Panc1 (cell line): ENCODE results near the gene CPNE4. TPM values are rescaled to one million over a fixed set of nuclear protein-coding genes. Genes with fewer than 3 reads are reported as not detected.

Source experiments
- ATAC-seq: fragments of 200-7000 bp; cut with Tn5 transposase; 2 replicates; pipeline ENCODE4 v1.9.1; 2020; ENCODE audit warnings: mild to moderate bottlenecking, moderate library complexity
- BruUV-seq: library from RNA; stranded (reverse); fragments of 400-500 nt; replicated peaks from 2 replicates; lab custom pipeline; 2021; lab: Mats Ljungman, UMichigan
- CTCF ChIA-PET: fragments of 300-600 bp; sonication (Branson Sonifier 250); formaldehyde crosslinking; loops from one replicate; lab custom pipeline; 2022; ENCODE audit warnings: antibody characterized with exemption; lab: Charles Lee
- POLR2A ChIA-PET: fragments of 300-600 bp; sonication (Branson Sonifier 250); formaldehyde crosslinking; loops from one replicate; lab custom pipeline; 2022; ENCODE audit warnings: antibody characterized with exemption; lab: Charles Lee
- DNase-seq: peaks from one replicate; pipeline ENCODE4 v3.0.0-alpha.2; 2010; ENCODE audit warnings: low read depth, low spot score
- H3K27ac ChIP-seq: 2 replicates; pipeline ENCODE4 v1.5.1; 2011; ENCODE audit warnings: mild to moderate bottlenecking, low read length, inconsistent platforms
- H3K27me3 ChIP-seq: fragments of 200-500 bp; sonication (Bioruptor generic); 2 replicates; pipeline ENCODE4 v1.6.0; 2014; ENCODE audit warnings: low read length, inconsistent platforms; ENCODE audit not compliant: control insufficient read depth, insufficient read depth
- H3K36me3 ChIP-seq: fragments of 200-500 bp; sonication (Bioruptor generic); 2 replicates; pipeline ENCODE4 v1.5.1; 2014; ENCODE audit warnings: inconsistent platforms, mild to moderate bottlenecking, low read length, moderate library complexity; ENCODE audit not compliant: control insufficient read depth, insufficient read depth
- H3K4me1 ChIP-seq: 2 replicates; pipeline ENCODE4 v1.5.1; 2011; ENCODE audit warnings: inconsistent platforms, mild to moderate bottlenecking, low read length, moderate library complexity; ENCODE audit not compliant: control insufficient read depth, insufficient read depth
- H3K4me3 ChIP-seq, 2 experiments: 2 replicates each; pipeline ENCODE4 v1.5.1; 2011 to 2012; ENCODE audit warnings: low read depth in 2 of 2, low read length in 2 of 2, mild to moderate bottlenecking in 2 of 2, inconsistent platforms in 1 of 2, moderate library complexity in 1 of 2
- H3K9me3 ChIP-seq: fragments of 200-500 bp; sonication (Bioruptor generic); 2 replicates; pipeline ENCODE4 v1.5.1; 2014; ENCODE audit warnings: low read depth, mild to moderate bottlenecking, inconsistent platforms, low read length, moderate library complexity; ENCODE audit not compliant: control insufficient read depth, insufficient read depth
- CTCF ChIP-seq: fragments of 450-650 bp; IDR thresholded peaks from 2 replicates; pipeline ENCODE4 v1.5.1; 2017; ENCODE audit warnings: mild to moderate bottlenecking
- POLR2AphosphoS5 ChIP-seq: IDR thresholded peaks from 2 replicates; pipeline ENCODE4 v1.6.1; 2012; ENCODE audit warnings: mild to moderate bottlenecking, low read depth, low read length, moderate library complexity
- SIN3A ChIP-seq: IDR thresholded peaks from 2 replicates; pipeline ENCODE4 v1.6.1; 2012; ENCODE audit warnings: low read depth, mild to moderate bottlenecking, low read length, moderate library complexity, borderline replicate concordance; ENCODE audit not compliant: insufficient read depth
- TCF7L2 ChIP-seq: IDR thresholded peaks from 2 replicates; pipeline ENCODE4 v1.6.1; 2011; ENCODE audit warnings: mild to moderate bottlenecking, low read depth, low read length, inconsistent platforms
- in situ Hi-C: cut with HindIII; loops from 2 replicates; pipeline ENCODE4 v1.10.0; 2016; ENCODE audit warnings: low sequenced_read_pairs, low pct_unique_long_range_greater_than_20kb
- intact Hi-C: fragments of 100-400 bp; cut with micrococcal nuclease; formaldehyde crosslinking; loops from one replicate; pipeline ENCODE4 v1.10.0; 2022; ENCODE audit not compliant: unreplicated experiment
- total RNA-seq: library from RNA; stranded (reverse); gene quantifications from one replicate; pipeline ENCODE4 v1.2.1, GENCODE V29; 2021; ENCODE audit not compliant: unreplicated experiment
- TF ChIP-seq, protein P1 (sequence below), 2 experiments: IDR thresholded peaks; 2 replicates each; pipeline ENCODE4 v1.6.1; 2011 to 2012; ENCODE audit warnings: low read depth in 2 of 2, control low read depth in 1 of 2, low read length in 1 of 2, mild to moderate bottlenecking in 1 of 2, moderate library complexity in 1 of 2; ENCODE audit not compliant: insufficient read depth in 1 of 2

The CPNE4 gene
- total RNA-seq, 1 experiment from 2014 or later = not detected

DNA sequence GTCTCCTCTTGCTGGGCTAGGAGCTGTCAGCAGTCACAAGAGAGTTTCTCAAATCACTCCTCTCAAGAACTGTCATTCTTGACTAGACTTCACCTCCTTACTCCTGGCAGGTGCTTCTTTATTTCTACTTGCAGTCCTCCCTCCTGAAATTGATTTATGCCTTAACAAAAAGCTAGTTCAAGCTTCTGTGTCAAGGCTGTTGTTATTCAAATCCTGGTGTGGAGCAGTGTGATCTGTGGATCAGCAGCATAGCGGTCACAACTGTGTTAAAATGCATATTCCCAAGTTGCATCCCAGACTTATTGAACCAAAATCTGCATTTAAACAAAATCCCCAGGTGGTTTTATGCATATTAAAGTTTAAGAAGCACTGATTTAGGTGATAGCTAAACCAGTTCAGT is 411.4 kb downstream of the CPNE4 start:
- Histone ChIP-seq H3K4me3 (no peak overlapping the region), H3K4me1 (no peaks in the 10 kb centered on the region), H3K36me3 (no peaks in the 10 kb centered on the region), H3K9me3 (no peaks in the 10 kb centered on the region), H3K27me3 (peaks cover 8% of the 10 kb centered on the region; the same call in 1 of the 2 replicates), H3K27ac (no peak overlapping the region)
- ChIA-PET CTCF (no interaction called here), POLR2A (no interaction called here)
- DNase-seq (no peak), ATAC-seq (no peak)
- TF ChIP-seq SIN3A (no peak), TCF7L2 (no peak), POLR2AphosphoS5 (no peak), CTCF (no peak)
- TF ChIP-seq, protein P1, sequence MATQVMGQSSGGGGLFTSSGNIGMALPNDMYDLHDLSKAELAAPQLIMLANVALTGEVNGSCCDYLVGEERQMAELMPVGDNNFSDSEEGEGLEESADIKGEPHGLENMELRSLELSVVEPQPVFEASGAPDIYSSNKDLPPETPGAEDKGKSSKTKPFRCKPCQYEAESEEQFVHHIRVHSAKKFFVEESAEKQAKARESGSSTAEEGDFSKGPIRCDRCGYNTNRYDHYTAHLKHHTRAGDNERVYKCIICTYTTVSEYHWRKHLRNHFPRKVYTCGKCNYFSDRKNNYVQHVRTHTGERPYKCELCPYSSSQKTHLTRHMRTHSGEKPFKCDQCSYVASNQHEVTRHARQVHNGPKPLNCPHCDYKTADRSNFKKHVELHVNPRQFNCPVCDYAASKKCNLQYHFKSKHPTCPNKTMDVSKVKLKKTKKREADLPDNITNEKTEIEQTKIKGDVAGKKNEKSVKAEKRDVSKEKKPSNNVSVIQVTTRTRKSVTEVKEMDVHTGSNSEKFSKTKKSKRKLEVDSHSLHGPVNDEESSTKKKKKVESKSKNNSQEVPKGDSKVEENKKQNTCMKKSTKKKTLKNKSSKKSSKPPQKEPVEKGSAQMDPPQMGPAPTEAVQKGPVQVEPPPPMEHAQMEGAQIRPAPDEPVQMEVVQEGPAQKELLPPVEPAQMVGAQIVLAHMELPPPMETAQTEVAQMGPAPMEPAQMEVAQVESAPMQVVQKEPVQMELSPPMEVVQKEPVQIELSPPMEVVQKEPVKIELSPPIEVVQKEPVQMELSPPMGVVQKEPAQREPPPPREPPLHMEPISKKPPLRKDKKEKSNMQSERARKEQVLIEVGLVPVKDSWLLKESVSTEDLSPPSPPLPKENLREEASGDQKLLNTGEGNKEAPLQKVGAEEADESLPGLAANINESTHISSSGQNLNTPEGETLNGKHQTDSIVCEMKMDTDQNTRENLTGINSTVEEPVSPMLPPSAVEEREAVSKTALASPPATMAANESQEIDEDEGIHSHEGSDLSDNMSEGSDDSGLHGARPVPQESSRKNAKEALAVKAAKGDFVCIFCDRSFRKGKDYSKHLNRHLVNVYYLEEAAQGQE (IDR thresholded peaks at IDR 0.05; ENCODE audit: insufficient read depth in 1 of 2, low read depth in 2 of 2, low read length in 1 of 2) = no peak
- BruUV-seq = no TSS peak
- in situ Hi-C loops (no loop called here), intact Hi-C loops (no loop called here)

- CTCF ChIA-PET = interaction anchor here (0.5 kb wide), 1 partner anchor 91 kb away, joined by 3 read pairs; no protein-coding TSS in a partner anchor
Observed at GRCh38 chr3:131622726-131623125, 412.1 kb downstream of the CPNE4 start.

More at GRCh38 chr3:131622726-131623125, 412.1 kb downstream of the CPNE4 start:
- DNase-seq (no peak), ATAC-seq (no peak)
- intact Hi-C loops (no loop called here), in situ Hi-C loops (no loop called here)
- H3K4me1 ChIP-seq = no peaks in the 10 kb centered on the region
- no peak overlapping the region for H3K27ac ChIP-seq
- TF ChIP-seq POLR2AphosphoS5 (no peak), TCF7L2 (no peak), CTCF (no peak), SIN3A (no peak)
- TF ChIP-seq, protein P1 (IDR thresholded peaks at IDR 0.05; ENCODE audit: insufficient read depth in 1 of 2, low read depth in 2 of 2, low read length in 1 of 2) = no peak
- POLR2A ChIA-PET = no interaction called here
- H3K27me3 ChIP-seq = peaks cover 8% of the 10 kb centered on the region; the same call in 1 of the 2 replicates
- H3K4me3 ChIP-seq = no peak overlapping the region
- no peaks in the 10 kb centered on the region for H3K36me3 ChIP-seq
- no TSS peak for BruUV-seq
- no peaks in the 10 kb centered on the region for H3K9me3 ChIP-seq
